Mucosa of descending colon (tissue), 3 donors: ENCODE measurements around the gene MDGA2. TPM values are rescaled to one million over a fixed set of nuclear protein-coding genes. Genes with fewer than 3 reads are reported as not detected.

ENCODE experiments used
- ATAC-seq: fragments of 200-7000 bp; cut with Tn5 transposase; one replicate; pipeline ENCODE4 v1.9.1; 2020; ENCODE audit warnings: mild to moderate bottlenecking, moderate library complexity
- DNase-seq, 3 donors: peaks; one replicate each; pipeline ENCODE4 v3.0.0-alpha.2; 2020
- H3K36me3 ChIP-seq: fragments of 200-600 bp; one replicate; pipeline ENCODE4 v1.8.0; 2021; ENCODE audit warnings: low read depth, mild to moderate bottlenecking
- H3K4me1 ChIP-seq: fragments of 200-600 bp; one replicate; pipeline ENCODE4 v1.8.0; 2021; ENCODE audit warnings: low read depth, mild to moderate bottlenecking
- H3K4me3 ChIP-seq: fragments of 200-600 bp; one replicate; pipeline ENCODE4 v1.8.0; 2021; ENCODE audit warnings: mild to moderate bottlenecking
- H3K9me3 ChIP-seq: fragments of 200-600 bp; one replicate; pipeline ENCODE4 v1.8.0; 2021; ENCODE audit warnings: mild to moderate bottlenecking
- CTCF ChIP-seq: fragments of 200-600 bp; IDR thresholded peaks from one replicate; pipeline ENCODE4 v1.8.0; 2022; ENCODE audit warnings: antibody characterized with exemption, mild to moderate bottlenecking
- intact Hi-C, 2 donors: fragments of 100-400 bp; cut with DNase I in 1 of 2; cut with micrococcal nuclease in 1 of 2; formaldehyde crosslinking; loops; one replicate each; pipeline versions ENCODE4 v1.11.0 to v1.11.1; 2022; cut with DNase I, micrococcal nuclease
- total RNA-seq, 3 donors: library from RNA; stranded (reverse); fragmentation: NEBNext Ultra II Directional in 2 of 3; extraction: Animal tissue kit (Norgen Biotek cat#: 25700) in 2 of 3; gene quantifications; one replicate each; pipeline versions ENCODE4 v1.2.1 to v1.2.4, GENCODE V29; 2021 to 2023
- donor health status: DM: no; HTN: no; CAD: no; lungs with moderate emphysema.
- donor health status: DM: no; HTN: no; CAD: no.
- donor health status: DM: no; HTN: yes; CAD: no.

MDGA2 gene
- total RNA-seq, 3 donors from 2014 or later = 0.35 TPM; not detected in 2

- Histone ChIP-seq H3K9me3 (no peaks in the 10 kb centered on the region), H3K4me1 (no peaks in the 10 kb centered on the region), H3K4me3 (no peak overlapping the region), H3K36me3 (no peaks in the 10 kb centered on the region)
- ATAC-seq (no peak), DNase-seq (no peak)
- no peak for TF ChIP-seq CTCF
- intact Hi-C loops = no loop called here
Measured at GRCh38 chr14:47020500-47020899, 654.9 kb downstream of the MDGA2 start.

DNA sequence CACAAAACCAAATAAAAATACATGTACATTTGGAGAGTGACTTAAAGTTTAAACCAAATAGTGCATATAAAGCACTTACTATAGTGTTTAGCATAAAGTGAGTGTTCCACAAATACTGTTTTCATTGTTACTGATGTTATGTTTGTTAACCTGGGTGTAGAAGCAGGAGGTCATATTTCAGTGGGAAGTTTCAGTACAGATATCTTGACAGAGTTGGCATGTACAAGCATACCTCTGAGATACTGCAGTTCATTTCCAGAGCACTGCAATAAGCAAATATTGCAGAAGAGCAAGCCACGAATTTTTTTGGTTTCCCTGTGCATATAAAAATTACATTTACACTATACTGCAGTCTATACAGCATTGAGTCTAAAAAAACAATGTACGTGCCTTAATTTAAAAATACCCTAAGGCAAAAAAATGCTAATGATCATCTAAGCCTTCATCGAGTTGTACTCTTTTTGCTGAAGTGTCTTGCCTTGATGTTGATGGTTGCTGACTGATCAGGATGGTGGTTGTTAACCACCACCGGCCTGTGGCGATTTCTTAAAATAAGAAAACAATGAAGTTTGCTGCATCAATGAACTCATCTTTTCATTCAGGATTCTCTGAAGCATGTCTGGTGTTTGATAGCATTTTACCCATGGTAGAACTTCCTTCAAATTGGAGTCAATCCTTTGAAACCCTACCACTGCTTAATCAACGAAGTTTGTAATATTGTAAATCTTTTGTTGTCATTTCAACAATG lies 662.7 kb downstream of the MDGA2 start:
- DNase-seq = no peak
- H3K4me1 ChIP-seq = no peaks in the 10 kb centered on the region
- H3K4me3 ChIP-seq = no peak overlapping the region
- no peaks in the 10 kb centered on the region for H3K9me3 ChIP-seq
- no peaks in the 10 kb centered on the region for H3K36me3 ChIP-seq
- no peak for TF ChIP-seq CTCF
- no peak for ATAC-seq
- intact Hi-C loops = no loop called here

- no peak for ATAC-seq
- Histone ChIP-seq H3K4me1 (no peaks in the 10 kb centered on the region), H3K36me3 (no peaks in the 10 kb centered on the region), H3K9me3 (no peaks in the 10 kb centered on the region), H3K4me3 (no peak overlapping the region)
- no peak for TF ChIP-seq CTCF
- intact Hi-C loops = no loop called here
- no peak for DNase-seq
Measured at GRCh38 chr14:47009615-47010014, 665.8 kb downstream of the MDGA2 start.

DNA sequence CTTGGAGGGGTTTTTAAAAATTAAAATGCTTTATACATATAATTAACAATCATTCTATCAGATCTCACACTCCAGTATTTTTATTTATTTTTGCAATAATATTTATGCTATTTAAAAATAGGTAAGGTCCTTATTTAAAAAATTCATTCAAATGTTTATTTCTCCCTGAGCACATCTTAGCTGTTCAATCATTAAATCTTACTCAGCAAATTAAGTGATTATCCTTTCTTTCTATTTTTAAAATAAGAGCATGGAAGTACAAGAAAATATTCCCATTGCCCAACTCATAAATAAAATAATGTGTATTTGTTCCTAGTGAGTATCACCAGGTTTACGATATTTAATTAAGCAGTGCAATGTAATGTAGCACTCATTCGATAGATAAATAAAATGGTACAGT lies 666.7 kb downstream of the MDGA2 start:
- ATAC-seq (no peak), DNase-seq (no peak)
- no peak for TF ChIP-seq CTCF
- no peaks in the 10 kb centered on the region for H3K36me3 ChIP-seq
- H3K4me3 ChIP-seq = no peak overlapping the region
- H3K9me3 ChIP-seq = no peaks in the 10 kb centered on the region
- intact Hi-C loops = no loop called here
- H3K4me1 ChIP-seq = no peaks in the 10 kb centered on the region

DNA sequence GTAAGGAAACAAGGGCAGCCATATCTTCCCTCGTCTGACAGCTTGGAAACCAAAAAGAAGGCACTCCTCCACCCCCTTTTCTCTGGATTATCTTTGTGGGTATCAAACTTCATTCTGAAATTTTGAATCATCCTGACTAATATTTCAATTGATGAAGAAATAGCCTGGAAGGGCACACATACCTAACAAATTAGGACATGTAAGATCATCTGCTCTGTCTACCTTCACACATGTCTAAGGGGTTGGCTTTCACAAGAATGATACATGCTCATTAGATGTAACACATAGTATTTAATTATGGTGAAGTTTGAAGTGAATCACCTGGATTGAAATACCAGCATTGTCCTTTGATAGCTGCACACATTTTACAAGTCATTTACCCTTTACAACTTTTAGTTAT lies 675.7 kb downstream of the MDGA2 start:
- Histone ChIP-seq H3K4me1 (no peaks in the 10 kb centered on the region), H3K9me3 (no peaks in the 10 kb centered on the region), H3K4me3 (no peak overlapping the region), H3K36me3 (no peaks in the 10 kb centered on the region)
- intact Hi-C loops = no loop called here
- DNase-seq (no peak), ATAC-seq (no peak)
- no peak for TF ChIP-seq CTCF

DNA sequence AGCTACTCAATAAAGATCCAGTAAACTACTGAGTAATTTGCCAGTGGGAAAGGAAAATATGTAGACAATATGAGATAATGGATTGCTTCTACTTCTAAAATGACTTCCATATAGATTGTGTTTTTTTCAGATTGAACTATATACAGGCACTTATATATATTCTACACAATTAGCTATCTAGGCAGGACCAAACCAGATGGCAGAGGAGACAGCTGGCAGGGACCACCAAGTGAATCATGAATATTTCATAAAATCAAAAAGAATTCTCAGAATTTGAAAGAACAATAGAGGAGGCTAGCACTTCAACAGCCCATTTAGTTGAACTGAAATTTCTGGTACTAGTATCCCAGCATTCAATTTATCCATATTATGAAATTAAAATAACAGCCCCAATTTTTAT lies 685.8 kb downstream of the MDGA2 start:
- ATAC-seq (no peak), DNase-seq (no peak)
- no peak for TF ChIP-seq CTCF
- Histone ChIP-seq H3K4me3 (no peak overlapping the region), H3K4me1 (no peaks in the 10 kb centered on the region), H3K36me3 (no peaks in the 10 kb centered on the region), H3K9me3 (no peaks in the 10 kb centered on the region)
- intact Hi-C loops = no loop called here
